HEK293 (cell line): Measurements from ENCODE around the gene VSIG8.

ENCODE experiments used
- CTCF ChIP-seq: fragments of 450-650 bp; formaldehyde crosslinking; IDR thresholded peaks from 2 replicates; pipeline ENCODE4 v1.5.1; 2016; ENCODE audit warnings: missing biosample characterization, missing genetic modification characterization
- KLF1 ChIP-seq: fragments of 450-650 bp; formaldehyde crosslinking; IDR thresholded peaks from 2 replicates; pipeline ENCODE4 v1.5.1; 2016; ENCODE audit warnings: missing biosample characterization, missing genetic modification characterization
- KLF8 ChIP-seq: fragments of 450-650 bp; formaldehyde crosslinking; IDR thresholded peaks from 2 replicates; pipeline ENCODE4 v1.5.1; 2016; ENCODE audit warnings: missing biosample characterization, missing genetic modification characterization
- OSR2 ChIP-seq: fragments of 450-650 bp; formaldehyde crosslinking; IDR thresholded peaks from 2 replicates; pipeline ENCODE4 v1.5.1; 2016; ENCODE audit warnings: missing biosample characterization, missing genetic modification characterization
- PBX3 ChIP-seq: sonication (generic); formaldehyde crosslinking; IDR thresholded peaks from 2 replicates; pipeline ENCODE4 v1.8.1; 2022; ENCODE audit warnings: mild to moderate bottlenecking, moderate library complexity, missing genetic modification reagents
- ZNF184 ChIP-seq: fragments of 450-650 bp; IDR thresholded peaks from 2 replicates; pipeline ENCODE4 v1.5.1; 2018; ENCODE audit warnings: missing biosample characterization, mild to moderate bottlenecking, missing genetic modification characterization
- ZNF23 ChIP-seq: fragments of 450-650 bp; formaldehyde crosslinking; IDR thresholded peaks from 2 replicates; pipeline ENCODE4 v1.5.1; 2016; ENCODE audit warnings: missing biosample characterization, missing genetic modification characterization, borderline replicate concordance
- ZNF341 ChIP-seq: fragments of 450-650 bp; formaldehyde crosslinking; IDR thresholded peaks from 2 replicates; pipeline ENCODE4; 2016; ENCODE audit warnings: low read depth, missing biosample characterization, missing genetic modification characterization
- ZNF561 ChIP-seq: fragments of 450-650 bp; IDR thresholded peaks from 2 replicates; pipeline ENCODE4 v1.5.1; 2018; ENCODE audit warnings: missing biosample characterization, missing genetic modification characterization, borderline replicate concordance
- ZNF747 ChIP-seq: fragments of 450-650 bp; formaldehyde crosslinking; IDR thresholded peaks from 2 replicates; pipeline ENCODE4 v1.5.1; 2016; ENCODE audit warnings: missing biosample characterization, missing genetic modification characterization
- ZNF830 ChIP-seq: fragments of 450-650 bp; IDR thresholded peaks from 2 replicates; pipeline ENCODE4 v1.5.0; 2018; ENCODE audit warnings: missing biosample characterization, missing genetic modification characterization, low read depth, mild to moderate bottlenecking, moderate library complexity

- TF ChIP-seq ZNF23 (tag by site-specific recombination) (no peak), ZNF747 (no peak), ZNF830 (tag by site-specific recombination) (no peak), CTCF (tag by site-specific recombination) (no peak), ZNF184 (tag by site-specific recombination) (no peak), KLF8 (tag by site-specific recombination) (no peak), ZNF341 (tag by site-specific recombination) (no peak), KLF1 (tag by site-specific recombination) (no peak), OSR2 (no peak), PBX3 (no peak), ZNF561 (tag by site-specific recombination) (no peak)
These were observed 31.7 kb downstream of the VSIG8 start for GRCh38 chr1:159830722-159831121.
